Nephron progenitor cell (in vitro differentiated cells): Measurements from ENCODE around the gene TIAM1.

Source experiments
- DNase-seq: peaks from one replicate; pipeline ENCODE4 v3.0.0; 2021
- H3K27ac Mint-ChIP-seq: 2 replicates; pipeline ENCODE4 v1.8.0; 2021; ENCODE audit warnings: mild to moderate bottlenecking, moderate library complexity, mixed read lengths
- H3K27me3 Mint-ChIP-seq: 2 replicates; pipeline ENCODE4 v1.8.0; 2021; ENCODE audit warnings: mild to moderate bottlenecking, low read depth, mixed read lengths; ENCODE audit not compliant: poor library complexity
- H3K36me3 Mint-ChIP-seq: 2 replicates; pipeline ENCODE4 v1.8.0; 2021; ENCODE audit warnings: low read depth, mixed read lengths
- H3K4me1 Mint-ChIP-seq: 2 replicates; pipeline ENCODE4 v1.8.0; 2021; ENCODE audit warnings: mixed read lengths
- H3K4me3 Mint-ChIP-seq: 2 replicates; pipeline ENCODE4 v1.8.0; 2021; ENCODE audit warnings: mild to moderate bottlenecking, moderate library complexity, mixed read lengths
- H3K9me3 Mint-ChIP-seq: 2 replicates; pipeline ENCODE4 v1.8.0; 2021; ENCODE audit warnings: mild to moderate bottlenecking, moderate library complexity, mixed read lengths
- TF ChIP-seq, protein P1 (sequence below): fragments of 200-600 bp; sonication (generic); IDR thresholded peaks from 2 replicates; pipeline ENCODE4 v1.5.0; 2021; ENCODE audit warnings: antibody characterized with exemption

Gene TIAM1

DNA sequence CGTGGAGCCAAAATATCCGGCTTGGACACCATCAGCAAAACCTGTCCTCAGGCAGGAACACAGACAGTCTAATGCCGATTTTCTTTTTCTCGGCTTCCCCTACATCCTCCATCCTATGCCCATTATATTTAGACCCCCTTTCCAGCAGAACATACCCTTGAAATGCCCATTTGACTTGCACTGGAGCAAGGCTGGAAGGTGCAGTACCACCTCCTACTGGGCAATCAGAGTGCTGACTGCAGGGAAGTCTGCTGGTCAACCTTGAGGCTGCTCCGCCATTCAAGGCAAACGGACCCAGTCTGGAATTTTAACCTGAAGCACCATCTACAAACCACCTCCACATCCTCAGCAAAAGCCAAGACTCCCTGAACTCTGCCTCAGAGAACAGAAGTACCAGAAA, 79.5 kb downstream of the TIAM1 start:
- Mint-ChIP-seq H3K4me1 (peaks cover 16% of the 10 kb centered on the region), H3K9me3 (no peaks in the 10 kb centered on the region), H3K36me3 (peaks cover 59% of the 10 kb centered on the region), H3K27ac (no peak overlapping the region), H3K4me3 (no peak overlapping the region), H3K27me3 (no peaks in the 10 kb centered on the region)
- DNase-seq: no peak
- TF ChIP-seq, protein P1, sequence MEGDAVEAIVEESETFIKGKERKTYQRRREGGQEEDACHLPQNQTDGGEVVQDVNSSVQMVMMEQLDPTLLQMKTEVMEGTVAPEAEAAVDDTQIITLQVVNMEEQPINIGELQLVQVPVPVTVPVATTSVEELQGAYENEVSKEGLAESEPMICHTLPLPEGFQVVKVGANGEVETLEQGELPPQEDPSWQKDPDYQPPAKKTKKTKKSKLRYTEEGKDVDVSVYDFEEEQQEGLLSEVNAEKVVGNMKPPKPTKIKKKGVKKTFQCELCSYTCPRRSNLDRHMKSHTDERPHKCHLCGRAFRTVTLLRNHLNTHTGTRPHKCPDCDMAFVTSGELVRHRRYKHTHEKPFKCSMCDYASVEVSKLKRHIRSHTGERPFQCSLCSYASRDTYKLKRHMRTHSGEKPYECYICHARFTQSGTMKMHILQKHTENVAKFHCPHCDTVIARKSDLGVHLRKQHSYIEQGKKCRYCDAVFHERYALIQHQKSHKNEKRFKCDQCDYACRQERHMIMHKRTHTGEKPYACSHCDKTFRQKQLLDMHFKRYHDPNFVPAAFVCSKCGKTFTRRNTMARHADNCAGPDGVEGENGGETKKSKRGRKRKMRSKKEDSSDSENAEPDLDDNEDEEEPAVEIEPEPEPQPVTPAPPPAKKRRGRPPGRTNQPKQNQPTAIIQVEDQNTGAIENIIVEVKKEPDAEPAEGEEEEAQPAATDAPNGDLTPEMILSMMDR: no peak

DNA sequence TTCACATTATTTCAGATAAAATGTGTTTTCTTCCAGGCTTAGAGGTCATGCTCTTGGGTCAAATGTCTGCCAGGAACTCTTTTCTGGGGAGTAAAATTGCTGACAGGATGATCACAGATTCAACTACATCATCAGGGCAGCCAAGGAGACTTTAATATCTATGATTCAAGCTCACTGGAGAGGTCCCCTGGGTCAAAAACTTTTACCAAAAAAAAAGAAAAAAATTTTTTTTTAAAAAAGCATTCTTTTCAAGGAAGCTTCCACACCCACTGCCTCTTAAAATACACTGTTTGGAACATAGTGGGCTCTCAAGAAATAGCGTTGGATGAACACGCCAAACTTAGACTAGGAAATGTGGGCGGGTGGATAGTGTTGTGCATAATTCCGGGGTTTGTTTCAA, 81.3 kb downstream of the TIAM1 start:
- no peak overlapping the region for H3K4me3 Mint-ChIP-seq
- H3K27ac Mint-ChIP-seq: no peak overlapping the region
- no peaks in the 10 kb centered on the region for H3K9me3 Mint-ChIP-seq
- peaks cover 53% of the 10 kb centered on the region for H3K36me3 Mint-ChIP-seq
- TF ChIP-seq, protein P1: no peak
- peaks cover 21% of the 10 kb centered on the region for H3K4me1 Mint-ChIP-seq
- H3K27me3 Mint-ChIP-seq: no peaks in the 10 kb centered on the region
- DNase-seq: no peak

DNA sequence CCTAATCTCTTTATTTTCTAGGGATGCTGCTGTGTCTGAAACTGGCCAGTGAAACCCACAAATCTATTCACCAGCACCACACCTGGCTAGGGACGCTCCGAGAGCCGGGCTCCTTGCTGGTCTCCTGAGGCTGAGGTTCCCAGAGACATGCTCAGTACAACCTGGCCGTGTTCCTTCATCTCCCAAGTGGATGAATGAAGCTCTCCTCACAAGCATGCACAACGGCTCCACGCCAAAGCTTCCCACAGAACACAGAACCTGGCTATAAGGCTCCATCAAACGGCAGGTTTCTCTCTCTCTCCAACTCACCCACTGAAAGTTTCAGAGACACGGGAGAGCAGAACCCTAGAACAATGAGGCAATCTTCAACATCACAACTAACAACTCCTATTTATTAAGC, 82.3 kb downstream of the TIAM1 start:
- DNase-seq: no peak
- peaks cover 50% of the 10 kb centered on the region for H3K36me3 Mint-ChIP-seq
- TF ChIP-seq, protein P1: no peak
- no peaks in the 10 kb centered on the region for H3K27me3 Mint-ChIP-seq
- peak overlapping the region; percentile 67 for H3K27ac Mint-ChIP-seq
- H3K9me3 Mint-ChIP-seq: no peaks in the 10 kb centered on the region
- H3K4me1 Mint-ChIP-seq: peaks cover 26% of the 10 kb centered on the region
- H3K4me3 Mint-ChIP-seq: no peak overlapping the region

DNA sequence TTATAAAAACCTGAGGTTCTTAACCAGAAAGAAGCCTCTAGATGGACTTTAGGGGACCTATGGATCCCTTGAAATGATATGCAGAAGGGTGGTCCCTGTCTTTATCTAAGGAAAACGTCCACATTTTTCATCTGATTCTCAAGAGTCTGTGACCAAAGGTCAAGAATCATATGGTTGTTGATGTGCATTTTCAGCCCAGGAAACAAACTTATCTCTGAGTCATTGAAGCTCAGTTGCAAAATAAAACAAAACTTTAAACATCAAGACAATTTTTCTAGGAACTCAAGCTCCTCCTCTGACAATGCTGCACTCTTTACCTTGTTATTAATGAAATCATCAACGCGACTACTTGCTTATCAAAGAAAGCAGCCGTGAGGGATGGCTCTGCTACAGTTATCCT, 83.3 kb downstream of the TIAM1 start:
- Mint-ChIP-seq H3K9me3 (no peaks in the 10 kb centered on the region), H3K4me1 (peaks cover 25% of the 10 kb centered on the region), H3K27me3 (no peaks in the 10 kb centered on the region), H3K27ac (no peak overlapping the region), H3K36me3 (peaks cover 41% of the 10 kb centered on the region), H3K4me3 (no peak overlapping the region)
- TF ChIP-seq, protein P1: no peak
- no peak for DNase-seq

DNA sequence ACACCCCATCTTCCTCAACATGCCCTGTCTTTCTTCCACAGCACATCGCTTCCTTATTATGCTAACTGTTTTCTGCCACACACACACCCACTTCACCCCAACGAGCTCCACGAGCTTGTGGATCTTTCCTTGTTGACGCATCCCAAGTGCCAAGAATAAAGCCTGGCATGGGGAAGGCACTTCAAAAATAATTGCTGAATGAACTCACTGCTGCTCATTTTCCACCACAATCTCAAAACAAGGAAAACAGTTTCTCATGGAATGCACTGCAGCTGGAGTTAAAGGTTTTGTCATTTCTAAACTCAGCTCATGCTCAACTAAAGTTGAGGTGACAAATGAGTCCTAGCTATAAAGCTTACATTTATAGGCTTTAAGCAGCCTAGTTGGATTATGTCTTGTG, 86.0 kb downstream of the TIAM1 start:
- DNase-seq: no peak
- TF ChIP-seq, protein P1: no peak
- H3K4me1 Mint-ChIP-seq: peaks cover 27% of the 10 kb centered on the region
- no peak overlapping the region for H3K27ac Mint-ChIP-seq
- peaks cover 19% of the 10 kb centered on the region for H3K36me3 Mint-ChIP-seq
- no peaks in the 10 kb centered on the region for H3K27me3 Mint-ChIP-seq
- H3K9me3 Mint-ChIP-seq: no peaks in the 10 kb centered on the region
- no peak overlapping the region for H3K4me3 Mint-ChIP-seq

DNA sequence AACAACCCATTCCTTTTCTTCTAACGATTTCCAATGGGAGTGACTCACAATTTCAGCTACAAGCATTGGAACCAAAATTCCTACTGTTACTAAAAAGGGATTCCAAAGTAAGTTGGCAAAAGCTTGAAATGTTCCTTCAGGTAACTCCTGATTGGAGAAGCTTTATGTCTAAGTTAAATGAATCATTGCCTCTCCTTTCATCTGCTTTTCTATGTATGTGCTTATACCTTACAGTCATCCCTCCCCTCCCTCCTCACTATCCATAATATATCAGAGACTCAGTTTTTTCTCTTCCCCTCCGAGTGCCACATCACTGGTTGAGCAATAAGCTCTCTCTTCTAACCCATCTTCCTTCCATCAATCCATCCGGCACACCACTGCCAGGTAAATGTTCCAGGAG, 86.8 kb downstream of the TIAM1 start:
- DNase-seq: no peak
- Mint-ChIP-seq H3K27ac (peak overlapping the region; percentile 60), H3K4me1 (peaks cover 31% of the 10 kb centered on the region), H3K27me3 (no peaks in the 10 kb centered on the region), H3K36me3 (peaks cover 15% of the 10 kb centered on the region), H3K9me3 (no peaks in the 10 kb centered on the region), H3K4me3 (no peak overlapping the region)
- TF ChIP-seq, protein P1: no peak
